GM12873 (cell line): ENCODE measurements around the gene BAAT.

ENCODE experiments used
- TF ChIP-seq, protein P1 (sequence below): IDR thresholded peaks from 2 replicates; pipeline ENCODE4 v1.5.1; 2012; ENCODE audit warnings: low read depth, mild to moderate bottlenecking, moderate library complexity, low read length, control low read depth; ENCODE audit not compliant: insufficient read depth; ENCODE audit errors: missing control alignments

Gene BAAT

GRCh38 chr9:101427358-101427757 is 42.6 kb upstream of the BAAT start:
- TF ChIP-seq, protein P1, sequence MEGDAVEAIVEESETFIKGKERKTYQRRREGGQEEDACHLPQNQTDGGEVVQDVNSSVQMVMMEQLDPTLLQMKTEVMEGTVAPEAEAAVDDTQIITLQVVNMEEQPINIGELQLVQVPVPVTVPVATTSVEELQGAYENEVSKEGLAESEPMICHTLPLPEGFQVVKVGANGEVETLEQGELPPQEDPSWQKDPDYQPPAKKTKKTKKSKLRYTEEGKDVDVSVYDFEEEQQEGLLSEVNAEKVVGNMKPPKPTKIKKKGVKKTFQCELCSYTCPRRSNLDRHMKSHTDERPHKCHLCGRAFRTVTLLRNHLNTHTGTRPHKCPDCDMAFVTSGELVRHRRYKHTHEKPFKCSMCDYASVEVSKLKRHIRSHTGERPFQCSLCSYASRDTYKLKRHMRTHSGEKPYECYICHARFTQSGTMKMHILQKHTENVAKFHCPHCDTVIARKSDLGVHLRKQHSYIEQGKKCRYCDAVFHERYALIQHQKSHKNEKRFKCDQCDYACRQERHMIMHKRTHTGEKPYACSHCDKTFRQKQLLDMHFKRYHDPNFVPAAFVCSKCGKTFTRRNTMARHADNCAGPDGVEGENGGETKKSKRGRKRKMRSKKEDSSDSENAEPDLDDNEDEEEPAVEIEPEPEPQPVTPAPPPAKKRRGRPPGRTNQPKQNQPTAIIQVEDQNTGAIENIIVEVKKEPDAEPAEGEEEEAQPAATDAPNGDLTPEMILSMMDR: no peak

DNA sequence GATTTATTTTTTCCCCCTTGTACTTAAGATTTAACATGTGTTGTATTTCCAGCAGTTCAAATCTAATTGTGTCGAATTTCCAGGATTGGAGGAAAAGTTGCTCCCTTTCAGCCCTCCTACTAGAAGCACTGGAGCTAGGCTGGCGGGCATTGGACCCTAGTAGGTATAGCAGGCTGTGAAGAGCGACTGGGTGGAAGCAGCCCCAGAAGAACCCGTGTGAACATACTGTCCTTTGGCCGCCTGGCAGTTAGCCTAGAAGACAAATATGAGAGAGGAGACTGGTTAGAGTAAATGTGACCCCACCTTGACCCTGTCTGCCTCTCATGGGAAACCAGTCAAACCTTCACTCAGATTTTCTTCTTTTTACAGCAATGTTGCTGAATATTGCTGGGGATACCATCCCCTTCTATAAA is 36.9 kb upstream of the BAAT start:
- TF ChIP-seq, protein P1: no peak

DNA sequence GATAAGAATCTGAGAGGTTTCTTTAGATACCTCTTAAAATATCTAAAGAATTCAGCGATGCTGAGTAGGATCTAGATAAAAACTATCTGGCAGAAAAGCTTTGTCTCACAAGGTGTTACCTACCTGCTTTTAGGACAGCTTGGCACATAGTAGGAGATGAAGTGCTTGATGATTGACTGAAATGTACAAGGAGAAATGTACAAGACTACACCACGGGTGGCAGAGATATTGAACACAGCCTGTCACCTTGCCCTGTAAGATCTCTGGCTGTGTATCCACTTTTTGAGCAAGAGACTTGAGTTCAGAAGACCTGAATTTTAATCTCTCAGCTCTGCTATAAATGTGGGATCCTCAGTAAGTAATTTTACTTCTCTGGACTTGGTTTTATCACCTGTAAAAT is 35.1 kb upstream of the BAAT start:
- TF ChIP-seq, protein P1: no peak

DNA sequence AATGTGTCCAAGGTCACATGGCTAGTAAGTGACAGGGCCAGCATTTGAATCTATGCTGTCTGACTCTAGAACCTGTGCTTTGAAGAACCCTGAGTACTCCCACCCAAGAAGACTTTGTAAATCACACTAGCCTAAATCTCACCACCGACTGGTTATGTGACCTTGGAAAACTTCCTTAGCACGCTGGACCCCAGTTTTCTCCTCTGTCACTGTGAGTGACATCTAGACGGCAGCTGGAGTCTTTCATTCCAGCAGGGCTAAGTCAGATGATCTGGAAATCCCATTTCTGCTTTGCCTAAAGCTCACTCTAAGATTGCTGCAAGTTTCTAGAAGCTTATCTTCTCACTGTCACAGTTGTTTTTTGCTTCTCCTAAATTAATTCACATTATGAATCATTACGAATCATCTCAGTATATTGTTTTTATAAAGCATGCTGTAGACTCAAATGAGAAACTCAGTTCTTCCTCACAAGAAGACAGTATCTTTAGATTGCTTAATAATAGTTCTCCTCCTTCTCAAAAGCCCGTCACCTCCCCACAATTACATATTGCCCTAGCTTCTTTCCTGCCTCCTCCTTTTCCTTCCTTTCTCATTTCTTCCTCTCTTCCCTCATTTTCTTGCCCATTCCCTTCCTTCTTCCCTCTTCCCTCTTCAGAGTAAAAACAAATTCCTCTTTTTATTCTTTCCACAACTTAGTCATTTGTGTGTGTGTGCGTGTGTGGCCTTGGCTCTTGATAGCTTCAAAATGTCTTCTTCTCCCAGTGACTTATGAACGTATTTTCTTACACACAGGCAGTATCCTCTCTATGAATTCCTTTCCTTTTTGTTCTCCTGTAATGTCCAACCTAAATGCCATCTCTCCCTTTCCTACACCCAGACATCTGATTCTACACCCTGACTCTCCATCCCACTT is 34.0 kb upstream of the BAAT start:
- TF ChIP-seq, protein P1: no peak

GRCh38 chr9:101417977-101418376 is 33.2 kb upstream of the BAAT start:
- TF ChIP-seq, protein P1: no peak

GRCh38 chr9:101417389-101417788 is 32.6 kb upstream of the BAAT start:
- TF ChIP-seq, protein P1: no peak

GRCh38 chr9:101415578-101415977 is 30.8 kb upstream of the BAAT start:
- TF ChIP-seq, protein P1: no peak
